Liver (tissue), 3 donors: ENCODE measurements around the gene APPBP2.

ENCODE experiments used
- CTCF ChIP-seq: fragments of 150-350 bp; IDR thresholded peaks from 2 replicates; pipeline ENCODE4 v1.5.1; 2017; ENCODE audit warnings: improper control_type of control experiment, low read depth, low read length; ENCODE audit not compliant: missing input control
- RAD21 ChIP-seq, 2 donors: IDR thresholded peaks; 2 replicates each; pipeline ENCODE4 v1.6.1; 2016; ENCODE audit warnings: antibody characterized with exemption in 2 of 2, mild to moderate bottlenecking in 2 of 2
- SP1 ChIP-seq: IDR thresholded peaks from 2 replicates; pipeline ENCODE4 v1.6.1; 2018; ENCODE audit warnings: antibody characterized with exemption, mild to moderate bottlenecking
- donor health status: healthy.
- donor health status: healthy.

- TF ChIP-seq CTCF (no peak), SP1 (peak; percentile 57), RAD21 (IDR thresholded peaks at IDR 0.05) (no peak)
These were observed 34.2 kb upstream of the APPBP2 start for GRCh38 chr17:60559995-60560859.
